Right ventricle myocardium superior (tissue), 1 donor: ENCODE measurements around the gene GPR132. TPM values are rescaled to one million over a fixed set of nuclear protein-coding genes. Genes with fewer than 3 reads are reported as not detected.

ENCODE experiments used
- ATAC-seq: fragments of 200-7000 bp; cut with Tn5 transposase; one replicate; pipeline ENCODE4 v1.9.1; 2020; ENCODE audit warnings: mild to moderate bottlenecking; ENCODE audit not compliant: poor library complexity
- DNase-seq: peaks from one replicate; pipeline ENCODE4 v3.0.0-alpha.2; 2020
- intact Hi-C: fragments of 100-400 bp; cut with DNase I; formaldehyde crosslinking; loops from one replicate; pipeline ENCODE4 v1.11.2; 2022
- total RNA-seq: library from RNA; stranded (reverse); fragmentation: NEBNext Ultra II Directional; extraction: Animal tissue kit (Norgen Biotek cat#: 25700); gene quantifications from one replicate; pipeline ENCODE4 v1.2.1, GENCODE V29; 2021
- donor health status: DM: no; HTN: yes; CAD: no; lungs with severe emphysema.

Gene GPR132
- total RNA-seq, 1 donor from 2014 or later = 1.3 TPM

GRCh38 chr14:105093038-105093430, 27.8 kb upstream of the GPR132 start:
- ATAC-seq = peak; percentile 51
- intact Hi-C loops = loop anchor here (10.0 kb wide), 1 partner anchor 262 kb away; no protein-coding TSS in a partner anchor
- DNase-seq = peak; percentile 82

DNA sequence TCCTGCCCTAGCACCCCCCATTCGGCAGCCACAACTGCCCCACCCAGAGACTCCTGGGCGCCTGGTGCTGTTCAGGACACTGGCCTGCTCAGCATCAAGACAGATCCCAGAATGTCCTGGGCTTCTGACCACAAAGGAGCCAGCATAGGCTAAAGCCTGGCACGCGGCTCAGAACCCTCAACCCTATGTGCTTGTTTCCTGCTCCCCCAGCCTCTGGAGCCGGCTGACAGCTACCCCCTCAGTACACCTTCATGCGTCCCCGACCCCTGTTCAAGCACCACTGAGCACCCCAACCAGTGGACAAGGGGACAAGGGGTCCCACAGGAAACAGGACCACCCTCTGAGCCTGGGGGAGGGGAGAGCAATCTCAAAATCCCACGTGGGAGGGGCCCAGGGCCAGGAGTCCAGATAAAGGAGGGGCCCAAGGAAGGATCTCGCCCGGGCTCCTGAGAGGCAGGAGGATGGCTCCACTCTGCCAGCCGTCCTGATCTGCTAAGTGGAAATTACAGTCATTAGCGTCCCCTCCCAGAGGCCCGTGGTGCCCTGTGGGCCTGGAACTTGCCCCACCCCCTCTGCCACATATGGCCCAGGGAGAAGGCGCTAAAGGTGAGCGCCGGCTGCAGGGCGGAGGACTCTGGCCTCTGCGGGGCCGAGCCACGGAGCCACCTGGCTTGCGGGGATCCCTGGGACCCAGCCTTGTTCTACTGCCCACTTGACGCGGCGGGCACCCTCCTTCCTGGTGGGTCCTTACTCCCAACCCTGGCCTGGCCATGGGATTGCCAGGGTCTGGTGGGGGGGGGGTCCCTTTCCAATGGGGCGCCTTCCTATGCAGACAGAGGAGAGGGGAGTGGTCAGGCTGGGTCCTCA, 27.2 kb upstream of the GPR132 start:
- intact Hi-C loops = loop anchor here (10.0 kb wide), 1 partner anchor 262 kb away; no protein-coding TSS in a partner anchor
- ATAC-seq (peak; percentile 3), DNase-seq (peak; percentile 48)

DNA sequence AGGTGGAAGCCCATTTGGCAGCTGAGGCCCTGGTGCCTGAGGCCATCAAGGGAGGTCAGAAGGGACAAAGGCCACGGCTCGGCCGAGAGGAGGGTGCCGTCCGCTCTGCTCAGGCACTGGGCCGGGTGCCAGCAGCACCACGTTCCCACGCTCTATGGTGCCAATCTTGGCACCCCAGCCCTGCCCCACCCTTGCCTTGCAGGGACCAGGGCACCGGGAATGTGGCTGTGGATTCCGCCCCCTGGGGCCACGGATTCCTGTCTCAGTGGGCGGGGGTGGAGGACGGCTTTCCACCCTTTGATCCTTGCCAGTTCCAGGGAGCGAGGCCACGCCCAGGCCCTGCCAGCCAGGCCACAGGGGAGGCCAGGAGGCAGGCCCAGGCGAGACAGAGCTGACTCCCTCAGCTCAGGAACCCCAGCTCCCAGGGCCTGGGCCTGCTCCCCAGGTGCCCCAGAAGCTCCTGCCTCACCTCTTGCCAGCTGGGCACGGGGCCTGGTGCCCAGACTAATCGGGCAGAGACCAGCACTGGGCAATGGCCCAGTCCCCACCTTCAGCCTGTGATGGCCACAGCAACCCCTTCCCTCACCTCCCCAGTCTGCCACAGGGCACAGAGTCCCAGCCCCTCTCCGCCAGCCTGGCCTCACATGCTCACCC, 26.4 kb upstream of the GPR132 start:
- ATAC-seq (peak; percentile 42), DNase-seq (peak; percentile 87)
- intact Hi-C loops = loop anchor here (10.0 kb wide), 1 partner anchor 263 kb away; no protein-coding TSS in a partner anchor

DNA sequence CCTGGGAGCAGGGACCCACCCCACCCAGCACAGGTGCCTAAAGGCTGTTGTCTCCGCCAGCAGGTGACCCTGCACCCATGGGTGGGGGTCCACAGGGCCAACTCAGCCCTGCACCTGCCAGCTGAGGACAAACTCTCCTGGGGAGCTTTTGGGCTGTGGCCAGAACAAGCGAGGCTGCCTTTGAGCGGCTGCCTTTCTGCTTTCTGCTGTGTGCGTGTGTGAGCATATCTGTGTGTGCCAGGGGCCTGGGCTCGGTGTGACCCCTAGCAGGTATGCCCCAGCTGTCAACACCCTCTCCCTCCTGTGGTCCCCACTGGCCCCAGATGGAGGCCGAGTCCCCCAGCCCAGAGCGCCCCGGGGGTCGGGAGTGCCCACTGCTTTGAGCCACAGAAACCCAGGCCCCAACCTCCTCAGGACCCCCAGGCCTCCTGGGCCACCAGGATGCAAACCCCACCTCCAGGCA, 25.9 kb upstream of the GPR132 start:
- DNase-seq (peak; percentile 44), ATAC-seq (no peak)
- intact Hi-C loops = loop anchor here (10.0 kb wide), 1 partner anchor 264 kb away; no protein-coding TSS in a partner anchor

DNA sequence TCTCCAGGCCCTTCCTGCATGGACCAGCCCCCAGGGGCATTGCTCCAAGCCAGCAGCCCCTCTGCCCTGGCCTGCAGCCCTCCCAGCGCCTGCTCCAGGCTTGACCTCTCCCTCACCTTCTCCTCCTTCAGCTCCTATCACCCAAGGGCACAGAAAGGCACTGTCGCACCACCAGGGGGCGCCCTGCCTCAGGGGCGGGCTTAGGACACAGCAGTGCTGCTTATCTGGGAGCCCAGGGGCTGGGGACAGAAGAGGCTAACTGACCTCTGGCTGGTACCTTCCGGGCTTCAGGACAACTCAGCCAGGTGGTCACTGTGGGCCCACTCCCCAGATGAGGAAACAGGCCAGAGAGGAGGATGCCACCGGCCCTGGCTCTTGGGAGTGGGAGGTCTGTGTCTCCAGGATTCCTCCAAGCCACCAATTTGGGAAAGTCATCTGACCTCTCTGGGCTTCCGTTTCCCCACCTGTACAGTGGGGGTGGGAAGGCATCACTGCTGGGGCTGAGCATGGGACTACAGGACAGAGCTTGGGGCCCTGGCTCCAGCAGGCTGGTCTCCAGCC, 25.3 kb upstream of the GPR132 start:
- intact Hi-C loops = loop anchor here (10.0 kb wide), 1 partner anchor 264 kb away; no protein-coding TSS in a partner anchor
- DNase-seq = peak; percentile 92

GRCh38 chr14:105089746-105090492, 24.7 kb upstream of the GPR132 start:
- no peak for ATAC-seq
- no peak for DNase-seq
- intact Hi-C loops = loop anchor here (2.0 to 10.0 kb wide), 5 partner anchors 79 to 265 kb away; partner anchors contain the start of gene JAG2

More for the DNA sequence above, 25.3 kb upstream of the GPR132 start:
- ATAC-seq = peak; percentile 52

GRCh38 chr14:105088812-105089745, 23.8 kb upstream of the GPR132 start:
- DNase-seq = peak; percentile 46
- no peak for ATAC-seq
- intact Hi-C loops = loop anchor here (2.0 to 10.0 kb wide), 4 partner anchors 80 to 196 kb away; partner anchors contain the start of gene JAG2

DNA sequence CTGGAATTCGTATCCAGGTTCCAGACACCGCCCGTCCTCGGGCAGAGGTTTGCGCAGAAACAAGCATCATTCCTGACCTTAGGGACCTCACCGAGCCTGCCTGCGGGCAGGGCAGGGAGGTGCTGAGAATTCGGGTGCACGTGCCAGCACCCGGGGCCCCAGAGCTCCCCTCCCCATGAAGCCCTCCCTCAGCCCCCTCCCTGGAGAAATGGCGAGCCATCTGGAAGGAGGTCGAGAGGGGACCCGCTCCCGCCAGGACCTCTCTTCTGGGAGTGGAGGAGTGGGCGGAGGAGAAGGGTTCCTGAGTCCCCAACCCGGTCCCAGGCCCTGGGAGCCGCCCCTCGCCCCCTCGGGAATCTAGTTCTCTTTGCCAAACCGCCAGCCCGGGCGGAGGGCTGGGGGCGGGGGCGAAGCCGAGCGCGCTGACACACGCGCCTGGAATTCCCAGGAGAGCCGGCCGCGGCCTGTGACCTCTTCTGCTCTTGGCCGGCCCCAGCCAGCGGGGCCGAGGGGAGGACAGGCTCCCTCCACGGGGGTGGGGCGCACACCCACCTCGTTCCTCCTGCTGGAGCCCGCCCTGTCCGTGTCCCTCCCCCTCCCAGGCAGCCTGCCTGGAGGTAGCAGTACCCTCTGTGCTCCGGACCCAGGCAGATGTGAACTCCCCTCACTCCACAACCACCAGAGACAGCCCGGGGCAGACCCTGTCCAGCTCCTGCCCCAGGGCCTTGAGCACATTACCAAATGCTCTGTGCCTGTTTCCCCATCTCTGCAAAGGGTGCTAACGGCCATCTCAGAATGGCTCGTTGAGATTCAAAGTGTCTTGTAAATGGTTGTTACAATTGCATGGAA, 23.0 kb upstream of the GPR132 start:
- DNase-seq = peak; percentile 74
- no peak for ATAC-seq
- intact Hi-C loops = loop anchor here (2.0 to 10.0 kb wide), 4 partner anchors 81 to 197 kb away; partner anchors contain the start of gene JAG2

- peak; percentile 1 for ATAC-seq
- intact Hi-C loops = loop anchor here (5.0 to 10.0 kb wide), 3 partner anchors 105 to 197 kb away; no protein-coding TSS in a partner anchor
- DNase-seq = peak; percentile 71
Observed at GRCh38 chr14:105087308-105087962, 22.2 kb upstream of the GPR132 start.

GRCh38 chr14:105086833-105087307, 21.6 kb upstream of the GPR132 start:
- ATAC-seq (peak; percentile 69), DNase-seq (peak; percentile 91)
- intact Hi-C loops = loop anchor here (5.0 to 10.0 kb wide), 3 partner anchors 105 to 198 kb away; no protein-coding TSS in a partner anchor

GRCh38 chr14:105085766-105086165, 20.5 kb upstream of the GPR132 start:
- intact Hi-C loops = loop anchor here (5.0 to 10.0 kb wide), 3 partner anchors 103 to 199 kb away; no protein-coding TSS in a partner anchor
- ATAC-seq (no peak), DNase-seq (no peak)

GRCh38 chr14:105084741-105085571, 19.7 kb upstream of the GPR132 start:
- intact Hi-C loops = loop anchor here (5.0 to 10.0 kb wide), 3 partner anchors 103 to 200 kb away; no protein-coding TSS in a partner anchor
- DNase-seq (no peak), ATAC-seq (no peak)

DNA sequence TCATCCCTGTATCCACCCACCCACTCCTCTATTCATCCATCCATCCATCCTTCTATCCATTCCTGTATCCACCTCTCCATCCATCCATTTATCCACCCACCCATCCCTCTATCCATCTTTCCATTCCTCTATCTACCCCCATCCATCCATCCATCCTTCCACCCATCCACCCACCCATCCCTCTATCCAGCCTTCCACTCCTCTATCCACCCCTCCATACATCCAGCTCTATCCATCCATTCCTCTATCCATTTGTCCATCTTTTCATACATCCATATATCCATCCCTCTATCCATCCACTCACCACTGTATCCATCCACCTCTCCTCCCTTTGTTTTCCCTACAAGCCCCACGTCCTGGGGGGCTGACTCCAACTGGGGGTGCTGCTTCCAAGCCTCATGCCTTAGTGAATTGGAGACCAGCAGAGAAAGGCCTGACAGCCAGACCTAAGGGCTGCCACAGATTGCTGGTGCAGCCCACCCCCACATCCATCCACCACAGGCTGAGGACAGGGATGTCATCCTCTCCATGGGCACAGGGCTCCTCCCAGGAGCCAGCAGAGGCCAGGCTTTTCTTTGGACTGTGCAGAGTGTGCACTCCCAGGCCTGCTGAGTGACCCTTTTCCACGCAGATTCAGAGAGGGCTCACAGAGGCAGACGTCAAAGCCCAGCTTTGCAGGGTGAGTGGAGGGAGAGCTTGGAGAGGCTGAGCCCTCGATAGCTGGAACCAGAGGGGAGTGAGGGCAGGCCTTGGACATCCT, 18.9 kb upstream of the GPR132 start:
- DNase-seq (no peak), ATAC-seq (no peak)
- intact Hi-C loops = loop anchor here (10.0 kb wide), 2 partner anchors 171 to 201 kb away; no protein-coding TSS in a partner anchor

DNA sequence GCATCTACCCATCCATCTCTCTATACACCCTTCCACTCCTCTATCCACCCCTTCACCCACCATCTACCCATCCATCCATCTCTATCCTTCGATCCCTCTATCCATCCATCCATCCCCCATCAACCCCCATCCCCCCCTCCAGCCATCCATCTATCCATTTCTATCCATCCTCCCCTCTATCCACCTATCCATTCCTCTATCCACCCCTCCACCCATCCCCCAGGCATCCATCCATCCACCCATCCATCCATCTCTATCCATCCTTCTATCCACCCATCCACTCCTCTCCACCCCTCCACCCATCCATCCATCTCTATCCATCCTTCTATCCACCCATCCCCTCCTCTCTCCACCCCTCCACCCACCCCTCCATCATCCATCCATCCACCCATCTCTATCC, 17.5 kb upstream of the GPR132 start:
- no peak for ATAC-seq
- intact Hi-C loops = loop anchor here (10.0 kb wide), 2 partner anchors 172 to 202 kb away; no protein-coding TSS in a partner anchor

More for the DNA sequence above, 17.5 kb upstream of the GPR132 start:
- no peak for DNase-seq
